Measurements from ENCODE around the gene TNRC6B.

The TNRC6B gene

DNA sequence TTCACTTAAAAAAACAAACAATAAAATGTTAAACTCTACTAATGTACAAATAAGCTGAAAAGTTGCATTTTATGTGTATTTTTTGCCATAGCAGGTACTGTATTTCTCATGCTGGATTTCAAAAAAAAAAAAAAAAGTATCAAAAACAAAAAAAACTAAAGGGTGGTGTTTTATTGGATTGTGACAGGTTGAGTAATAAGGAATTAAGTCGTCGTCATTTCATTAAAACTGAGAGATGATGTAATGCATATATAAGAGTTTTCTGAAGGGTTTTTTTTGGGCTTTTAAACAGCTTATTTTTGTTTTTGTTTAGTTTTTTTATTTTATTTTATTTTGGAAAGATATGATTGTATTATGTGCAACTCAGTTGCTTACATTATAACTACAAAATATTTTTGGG is 157.6 kb downstream of the TNRC6B start:
- Histone ChIP-seq H3K4me2 (ENCODE audit: low read length, poor library complexity, severe bottlenecking) (no peak overlapping the region), H4K91ac (ENCODE audit: low read length) (no peak overlapping the region), H2BK12ac (ENCODE audit: low read length in 2 of 2) (no peak overlapping the region), H3K4me3 (ENCODE audit: insufficient read depth in 1 of 2, low read depth in 1 of 2, low read length in 2 of 2) (no peak overlapping the region), H3K9ac (ENCODE audit: low read length) (no peak overlapping the region), H4K8ac (ENCODE audit: low read length) (no peak overlapping the region), H3K9me3 (ENCODE audit: control insufficient read depth, low read length) (no peaks in the 10 kb centered on the region), H3K79me1 (replicated peaks; ENCODE audit: low read length, poor library complexity, severe bottlenecking) (peaks cover 2% of the 10 kb centered on the region), H3K18ac (ENCODE audit: low read depth in 1 of 2, low read length in 2 of 2) (no peak overlapping the region), H2BK15ac (ENCODE audit: low read depth, poor library complexity, severe bottlenecking) (no peak overlapping the region), H2AK5ac (ENCODE audit: low read length, severe bottlenecking) (no peak overlapping the region), H3K4ac (ENCODE audit: low read depth in 1 of 2, low read length in 2 of 2) (no peak overlapping the region), H2BK120ac (ENCODE audit: low read depth, low read length) (no peak overlapping the region), H2AFZ (ENCODE audit: low read depth, low read length) (no peak overlapping the region), H3K23ac (ENCODE audit: low read length in 2 of 2) (no peak overlapping the region), H3K27me3 (ENCODE audit: control insufficient read depth in 1 of 2, insufficient read depth in 1 of 2, low read length in 2 of 2) (no peaks in the 10 kb centered on the region), H3K14ac (ENCODE audit: low read length in 2 of 2) (no peak overlapping the region), H2BK5ac (ENCODE audit: low read depth, low read length, poor library complexity, severe bottlenecking) (no peak overlapping the region), H3K27ac (ENCODE audit: low read length, poor library complexity, severe bottlenecking) (no peak overlapping the region), H3K4me1 (ENCODE audit: control insufficient read depth, insufficient read depth, low read depth, low read length) (peaks cover 5% of the 10 kb centered on the region), H3K36me3 (ENCODE audit: control insufficient read depth in 1 of 2, insufficient read depth in 2 of 2, low read depth in 1 of 2, low read length in 2 of 2) (peaks cover 9 to 30% of the 10 kb centered on the region in 2 experiments)
- 91% methylated on average over 2 of the region's 2 CpGs for WGBS
- no peak for DNase-seq

DNA sequence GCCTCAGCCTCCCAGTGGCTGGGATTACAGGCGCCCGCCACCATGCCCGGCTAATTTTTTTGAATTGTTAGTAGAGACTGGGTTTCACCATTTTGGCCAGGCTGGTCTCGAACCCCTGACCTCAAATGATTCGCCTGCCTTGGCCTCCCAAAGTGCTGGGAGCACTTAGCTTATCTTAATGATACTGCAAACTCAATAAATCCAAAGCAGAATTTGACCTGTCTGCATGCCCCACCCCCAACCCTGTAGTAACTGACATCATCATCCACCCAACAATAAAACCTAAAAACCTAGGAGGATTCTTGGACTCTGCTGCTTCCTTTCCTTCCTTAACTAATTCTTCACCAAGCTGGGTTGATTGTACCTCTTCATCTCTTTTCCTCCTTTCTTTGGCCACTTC is 162.3 kb downstream of the TNRC6B start:
- no peak for DNase-seq
- no peaks in the 10 kb centered on the region for H3K27me3 ChIP-seq (ENCODE audit: control insufficient read depth in 1 of 2, insufficient read depth in 1 of 2, low read length in 2 of 2)
- H3K4me2 ChIP-seq (ENCODE audit: low read length, poor library complexity, severe bottlenecking), result no peak overlapping the region
- no peaks in the 10 kb centered on the region for H3K9me3 ChIP-seq (ENCODE audit: control insufficient read depth, low read length)
- H2BK5ac ChIP-seq (ENCODE audit: low read depth, low read length, poor library complexity, severe bottlenecking), result no peak overlapping the region
- H3K4ac ChIP-seq (ENCODE audit: low read depth in 1 of 2, low read length in 2 of 2), result no peak overlapping the region
- no peak overlapping the region for H3K14ac ChIP-seq (ENCODE audit: low read length in 2 of 2)
- H3K4me3 ChIP-seq (ENCODE audit: insufficient read depth in 1 of 2, low read depth in 1 of 2, low read length in 2 of 2), result no peak overlapping the region
- H4K8ac ChIP-seq (ENCODE audit: low read length), result no peak overlapping the region
- WGBS, result 94% methylated on average over 5 of the region's 5 CpGs
- H2BK12ac ChIP-seq (ENCODE audit: low read length in 2 of 2), result no peak overlapping the region
- H3K79me1 ChIP-seq (replicated peaks; ENCODE audit: low read length, poor library complexity, severe bottlenecking), result no peaks in the 10 kb centered on the region
- no peak overlapping the region for H2AFZ ChIP-seq (ENCODE audit: low read depth, low read length)
- H3K23ac ChIP-seq (ENCODE audit: low read length in 2 of 2), result no peak overlapping the region
- H2BK120ac ChIP-seq (ENCODE audit: low read depth, low read length), result no peak overlapping the region
- no peak overlapping the region for H2AK5ac ChIP-seq (ENCODE audit: low read length, severe bottlenecking)
- no peak overlapping the region for H3K18ac ChIP-seq (ENCODE audit: low read depth in 1 of 2, low read length in 2 of 2)
- no peak overlapping the region for H3K27ac ChIP-seq (ENCODE audit: low read length, poor library complexity, severe bottlenecking)
- no peak overlapping the region for H3K9ac ChIP-seq (ENCODE audit: low read length)
- H2BK15ac ChIP-seq (ENCODE audit: low read depth, poor library complexity, severe bottlenecking), result no peak overlapping the region
- H4K91ac ChIP-seq (ENCODE audit: low read length), result no peak overlapping the region
- peaks cover 3 to 7% of the 10 kb centered on the region in 2 experiments for H3K36me3 ChIP-seq (ENCODE audit: control insufficient read depth in 1 of 2, insufficient read depth in 2 of 2, low read depth in 1 of 2, low read length in 2 of 2)
- H3K4me1 ChIP-seq (ENCODE audit: control insufficient read depth, insufficient read depth, low read depth, low read length), result peaks cover 2% of the 10 kb centered on the region

DNA sequence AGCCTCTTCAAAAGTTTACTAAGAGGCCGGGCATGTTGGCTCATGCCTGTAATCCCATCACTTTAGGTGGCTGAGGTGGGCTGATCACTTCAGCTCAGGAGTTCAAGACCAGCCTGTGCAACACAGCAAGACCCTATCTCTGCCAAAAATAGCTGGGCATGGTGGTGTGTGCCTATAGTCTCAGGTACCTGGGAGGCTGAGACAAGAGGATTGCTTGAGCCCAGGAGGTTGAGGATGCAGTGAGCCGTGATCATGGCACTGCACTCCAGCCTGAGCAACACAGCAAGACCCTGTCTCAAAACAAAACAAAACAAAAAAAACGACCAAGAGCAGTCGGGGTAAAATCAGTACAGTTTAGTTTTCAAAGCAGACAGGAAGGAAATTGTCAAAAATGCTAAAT is 163.9 kb downstream of the TNRC6B start:
- H3K14ac ChIP-seq (ENCODE audit: low read length in 2 of 2), result no peak overlapping the region
- H3K27ac ChIP-seq (ENCODE audit: low read length, poor library complexity, severe bottlenecking), result no peak overlapping the region
- no peaks in the 10 kb centered on the region for H3K79me1 ChIP-seq (replicated peaks; ENCODE audit: low read length, poor library complexity, severe bottlenecking)
- no peak overlapping the region for H2BK5ac ChIP-seq (ENCODE audit: low read depth, low read length, poor library complexity, severe bottlenecking)
- H3K4ac ChIP-seq (ENCODE audit: low read depth in 1 of 2, low read length in 2 of 2), result no peak overlapping the region
- H2BK12ac ChIP-seq (ENCODE audit: low read length in 2 of 2), result no peak overlapping the region
- no peak overlapping the region for H3K18ac ChIP-seq (ENCODE audit: low read depth in 1 of 2, low read length in 2 of 2)
- no peak overlapping the region for H3K4me3 ChIP-seq (ENCODE audit: insufficient read depth in 1 of 2, low read depth in 1 of 2, low read length in 2 of 2)
- no peaks in the 10 kb centered on the region for H3K27me3 ChIP-seq (ENCODE audit: control insufficient read depth in 1 of 2, insufficient read depth in 1 of 2, low read length in 2 of 2)
- H3K4me2 ChIP-seq (ENCODE audit: low read length, poor library complexity, severe bottlenecking), result no peak overlapping the region
- peaks cover 0 to 7% of the 10 kb centered on the region in 2 experiments for H3K36me3 ChIP-seq (ENCODE audit: control insufficient read depth in 1 of 2, insufficient read depth in 2 of 2, low read depth in 1 of 2, low read length in 2 of 2)
- H3K9ac ChIP-seq (ENCODE audit: low read length), result no peak overlapping the region
- no peaks in the 10 kb centered on the region for H3K9me3 ChIP-seq (ENCODE audit: control insufficient read depth, low read length)
- H3K23ac ChIP-seq (ENCODE audit: low read length in 2 of 2), result no peak overlapping the region
- no peak for DNase-seq
- no peak overlapping the region for H2BK15ac ChIP-seq (ENCODE audit: low read depth, poor library complexity, severe bottlenecking)
- no peak overlapping the region for H4K91ac ChIP-seq (ENCODE audit: low read length)
- WGBS, result 100% methylated on average over 2 of the region's 4 CpGs
- H2BK120ac ChIP-seq (ENCODE audit: low read depth, low read length), result no peak overlapping the region
- no peak overlapping the region for H2AFZ ChIP-seq (ENCODE audit: low read depth, low read length)
- no peak overlapping the region for H4K8ac ChIP-seq (ENCODE audit: low read length)
- H2AK5ac ChIP-seq (ENCODE audit: low read length, severe bottlenecking), result no peak overlapping the region
- H3K4me1 ChIP-seq (ENCODE audit: control insufficient read depth, insufficient read depth, low read depth, low read length), result peaks cover 9% of the 10 kb centered on the region

DNA sequence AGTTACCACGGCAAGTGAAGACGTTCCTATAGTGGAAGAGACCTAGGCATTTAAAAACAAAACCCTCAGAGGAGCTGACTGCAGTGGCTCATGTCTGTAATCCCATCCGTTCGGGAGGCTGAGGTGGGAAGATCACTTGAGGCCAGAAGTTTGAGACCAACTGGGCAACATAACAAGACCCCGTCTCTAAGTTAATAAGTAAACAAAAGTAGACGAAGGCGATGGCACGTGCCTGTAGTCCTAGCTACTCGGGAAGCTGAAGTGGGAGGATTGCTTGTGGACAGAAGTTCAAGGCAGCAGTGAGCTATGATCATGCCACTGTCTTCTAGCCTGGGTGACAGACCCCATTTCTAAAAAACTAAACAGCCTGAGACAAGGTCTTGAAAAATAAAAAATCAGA is 164.8 kb downstream of the TNRC6B start:
- H3K4me1 ChIP-seq (ENCODE audit: control insufficient read depth, insufficient read depth, low read depth, low read length), result peaks cover 9% of the 10 kb centered on the region
- no peak overlapping the region for H3K14ac ChIP-seq (ENCODE audit: low read length in 2 of 2)
- no peak overlapping the region for H2BK15ac ChIP-seq (ENCODE audit: low read depth, poor library complexity, severe bottlenecking)
- H3K9ac ChIP-seq (ENCODE audit: low read length), result no peak overlapping the region
- no peak overlapping the region for H3K4me2 ChIP-seq (ENCODE audit: low read length, poor library complexity, severe bottlenecking)
- no peak overlapping the region for H2AK5ac ChIP-seq (ENCODE audit: low read length, severe bottlenecking)
- H3K9me3 ChIP-seq (ENCODE audit: control insufficient read depth, low read length), result no peaks in the 10 kb centered on the region
- no peak overlapping the region for H2BK120ac ChIP-seq (ENCODE audit: low read depth, low read length)
- H3K4me3 ChIP-seq (ENCODE audit: insufficient read depth in 1 of 2, low read depth in 1 of 2, low read length in 2 of 2), result no peak overlapping the region
- H3K4ac ChIP-seq (ENCODE audit: low read depth in 1 of 2, low read length in 2 of 2), result no peak overlapping the region
- H3K23ac ChIP-seq (ENCODE audit: low read length in 2 of 2), result no peak overlapping the region
- no peaks in the 10 kb centered on the region for H3K79me1 ChIP-seq (replicated peaks; ENCODE audit: low read length, poor library complexity, severe bottlenecking)
- H2BK5ac ChIP-seq (ENCODE audit: low read depth, low read length, poor library complexity, severe bottlenecking), result no peak overlapping the region
- no peak overlapping the region for H4K8ac ChIP-seq (ENCODE audit: low read length)
- no peak overlapping the region for H3K18ac ChIP-seq (ENCODE audit: low read depth in 1 of 2, low read length in 2 of 2)
- no peak overlapping the region for H3K27ac ChIP-seq (ENCODE audit: low read length, poor library complexity, severe bottlenecking)
- no peak overlapping the region for H2BK12ac ChIP-seq (ENCODE audit: low read length in 2 of 2)
- H2AFZ ChIP-seq (ENCODE audit: low read depth, low read length), result no peak overlapping the region
- no peaks in the 10 kb centered on the region for H3K27me3 ChIP-seq (ENCODE audit: control insufficient read depth in 1 of 2, insufficient read depth in 1 of 2, low read length in 2 of 2)
- H4K91ac ChIP-seq (ENCODE audit: low read length), result no peak overlapping the region
- WGBS, result 91% methylated on average over 9 of the region's 9 CpGs
- no peak for DNase-seq
- peaks cover 0 to 6% of the 10 kb centered on the region in 2 experiments for H3K36me3 ChIP-seq (ENCODE audit: control insufficient read depth in 1 of 2, insufficient read depth in 2 of 2, low read depth in 1 of 2, low read length in 2 of 2)

Measured in mesenchymal stem cell (in vitro differentiated cells and primary cell).